GM06990 (cell line): Measurements from ENCODE around the gene FRMD4A.
"Not testable (repeated sequence)": the region's sequence is repeated elsewhere in the genome, so short reads cannot be mapped to it uniquely, and the experiment has no call there.

Experiments
- DNase-seq: peaks from one replicate; pipeline ENCODE4 v3.0.0-alpha.2; 2011; ENCODE audit not compliant: insufficient read length; ENCODE audit errors: extremely low read depth
- H3K27me3 ChIP-seq: replicated peaks from 2 replicates; pipeline ENCODE4 v1.6.0; 2011; ENCODE audit warnings: low read length; ENCODE audit not compliant: control insufficient read depth, insufficient read depth
- H3K36me3 ChIP-seq: 2 replicates; pipeline ENCODE4 v1.5.1; 2011; ENCODE audit warnings: low read length; ENCODE audit not compliant: control insufficient read depth, insufficient read depth
- H3K4me3 ChIP-seq: replicated peaks from 2 replicates; pipeline ENCODE4 v1.5.1; 2011; ENCODE audit warnings: low read depth, mild to moderate bottlenecking, control low read depth, low read length
- TF ChIP-seq, protein P1 (sequence below): IDR thresholded peaks from 2 replicates; pipeline ENCODE4 v1.5.1; 2011; ENCODE audit warnings: low read length, control low read depth, mild to moderate bottlenecking, inconsistent platforms; ENCODE audit not compliant: insufficient read depth, poor library complexity, severe bottlenecking

The FRMD4A gene

DNA sequence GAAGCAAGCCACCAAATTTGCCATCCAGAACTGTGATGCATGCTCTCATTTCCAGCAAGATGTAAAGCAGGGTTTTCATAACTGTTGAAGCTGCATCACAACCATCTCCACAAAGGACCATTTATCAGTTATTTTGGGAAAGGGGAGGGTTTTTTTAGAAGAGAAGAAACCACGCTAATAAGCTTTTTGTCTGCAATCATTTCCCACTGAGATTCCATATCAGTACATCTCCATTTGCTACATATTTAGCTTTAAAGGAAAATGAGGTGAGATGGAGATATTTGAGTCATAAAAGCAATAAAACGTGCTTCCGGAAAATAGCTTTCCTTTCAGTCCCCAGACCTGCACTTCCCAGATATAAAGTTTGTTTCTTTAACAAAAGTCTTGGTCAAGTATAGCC lies 258.2 kb downstream of the FRMD4A start:
- Histone ChIP-seq H3K27me3 (no peaks in the 10 kb centered on the region), H3K4me3 (no peak overlapping the region), H3K36me3 (no peaks in the 10 kb centered on the region)
- DNase-seq = no peak
- TF ChIP-seq, protein P1, sequence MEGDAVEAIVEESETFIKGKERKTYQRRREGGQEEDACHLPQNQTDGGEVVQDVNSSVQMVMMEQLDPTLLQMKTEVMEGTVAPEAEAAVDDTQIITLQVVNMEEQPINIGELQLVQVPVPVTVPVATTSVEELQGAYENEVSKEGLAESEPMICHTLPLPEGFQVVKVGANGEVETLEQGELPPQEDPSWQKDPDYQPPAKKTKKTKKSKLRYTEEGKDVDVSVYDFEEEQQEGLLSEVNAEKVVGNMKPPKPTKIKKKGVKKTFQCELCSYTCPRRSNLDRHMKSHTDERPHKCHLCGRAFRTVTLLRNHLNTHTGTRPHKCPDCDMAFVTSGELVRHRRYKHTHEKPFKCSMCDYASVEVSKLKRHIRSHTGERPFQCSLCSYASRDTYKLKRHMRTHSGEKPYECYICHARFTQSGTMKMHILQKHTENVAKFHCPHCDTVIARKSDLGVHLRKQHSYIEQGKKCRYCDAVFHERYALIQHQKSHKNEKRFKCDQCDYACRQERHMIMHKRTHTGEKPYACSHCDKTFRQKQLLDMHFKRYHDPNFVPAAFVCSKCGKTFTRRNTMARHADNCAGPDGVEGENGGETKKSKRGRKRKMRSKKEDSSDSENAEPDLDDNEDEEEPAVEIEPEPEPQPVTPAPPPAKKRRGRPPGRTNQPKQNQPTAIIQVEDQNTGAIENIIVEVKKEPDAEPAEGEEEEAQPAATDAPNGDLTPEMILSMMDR = no peak

DNA sequence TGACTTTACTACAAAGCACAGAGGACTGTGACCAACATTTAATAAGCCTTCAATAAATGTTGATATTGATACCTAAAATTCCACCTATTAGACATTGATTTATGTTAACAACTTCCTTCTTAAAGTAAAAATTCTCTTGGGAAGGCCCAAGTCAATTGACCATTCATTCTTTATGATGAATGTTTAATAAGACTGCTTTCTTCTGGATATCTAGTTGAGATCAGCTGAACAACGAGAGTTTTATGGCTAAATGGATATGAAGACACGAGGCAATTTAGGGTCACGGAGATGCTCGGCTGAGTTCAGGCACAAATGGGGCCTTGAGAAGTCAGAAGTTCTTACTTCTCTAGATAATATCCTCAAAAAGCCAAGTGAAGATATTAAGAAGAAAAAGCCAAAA lies 258.8 kb downstream of the FRMD4A start:
- DNase-seq = no peak
- Histone ChIP-seq H3K27me3 (no peaks in the 10 kb centered on the region), H3K36me3 (no peaks in the 10 kb centered on the region), H3K4me3 (no peak overlapping the region)
- TF ChIP-seq, protein P1 = no peak

DNA sequence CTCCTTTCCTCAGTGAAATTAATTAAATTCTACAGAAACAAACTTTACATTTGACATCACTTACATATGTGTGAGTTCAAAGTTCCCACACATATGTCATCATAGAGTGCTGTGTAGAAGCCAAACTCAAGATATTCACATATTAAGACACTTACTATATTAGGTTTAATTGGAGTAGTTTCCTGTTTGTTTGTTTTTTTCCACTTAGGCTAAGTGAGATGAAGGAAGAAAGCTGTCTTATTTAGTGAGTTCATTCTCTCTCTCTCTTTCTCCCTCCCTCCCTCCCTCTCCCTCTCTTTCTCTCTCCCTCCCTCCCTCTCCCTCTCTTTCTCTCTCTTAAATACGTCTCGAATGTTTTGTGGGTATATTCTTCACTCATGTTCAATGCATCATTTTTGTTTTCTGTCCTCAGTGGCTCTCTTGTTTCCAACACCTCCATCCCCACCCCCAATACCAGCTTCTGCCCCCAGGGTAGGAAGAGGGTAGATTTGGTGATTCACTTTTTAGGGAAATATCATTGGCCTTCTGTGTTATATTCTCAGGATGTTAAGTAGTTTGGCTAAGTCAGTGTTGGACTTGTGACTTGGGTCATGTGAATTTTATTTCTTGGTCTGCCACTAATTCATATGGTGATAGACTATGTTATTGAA lies 262.0 kb downstream of the FRMD4A start:
- DNase-seq = no peak
- no peaks in the 10 kb centered on the region for H3K36me3 ChIP-seq
- TF ChIP-seq, protein P1 = no peak
- no peak overlapping the region for H3K4me3 ChIP-seq
- H3K27me3 ChIP-seq = no peaks in the 10 kb centered on the region

DNA sequence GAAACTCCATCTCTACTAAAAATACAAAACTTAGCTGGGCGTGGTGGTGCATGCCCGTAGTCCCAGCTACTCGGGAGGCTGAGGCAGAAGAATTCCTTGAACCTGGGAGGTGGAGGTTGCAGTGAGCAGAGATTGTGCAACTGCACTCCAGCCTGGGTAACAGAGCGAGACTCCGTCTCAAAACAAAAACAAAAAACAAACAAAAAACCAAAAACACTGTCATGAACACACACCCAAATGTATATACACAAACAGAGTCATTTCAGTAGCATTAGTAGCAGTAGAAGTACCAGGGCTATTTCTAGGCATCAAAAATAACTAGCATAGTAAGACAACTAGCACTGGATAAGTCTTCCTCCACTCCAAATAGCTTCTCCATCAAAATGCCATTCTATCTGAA lies 263.1 kb downstream of the FRMD4A start:
- not testable (repeated sequence) for H3K27me3 ChIP-seq, DNase-seq

DNA sequence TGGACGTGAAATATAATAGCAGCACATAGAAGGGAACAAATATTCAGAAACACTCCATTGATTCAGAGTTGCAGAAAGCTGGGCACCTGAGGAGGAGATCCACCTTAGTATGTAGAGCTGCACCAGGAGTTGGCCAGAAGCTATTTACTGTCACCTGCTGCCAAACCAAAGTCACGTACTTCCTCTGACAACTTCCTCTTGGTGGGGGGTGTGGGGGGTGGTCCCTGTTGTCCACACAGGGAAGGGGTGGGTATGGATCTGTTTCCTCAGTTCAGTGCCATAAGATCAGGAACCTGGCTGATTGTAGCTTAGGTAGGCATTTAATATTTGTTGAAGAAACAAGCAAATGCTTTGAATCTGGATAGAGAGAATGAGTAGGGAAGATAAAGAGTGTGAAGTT lies 264.6 kb downstream of the FRMD4A start:
- TF ChIP-seq, protein P1 = no peak
- Histone ChIP-seq H3K36me3 (no peaks in the 10 kb centered on the region), H3K4me3 (no peak overlapping the region), H3K27me3 (no peaks in the 10 kb centered on the region)
- DNase-seq = no peak

More for the DNA sequence above, 263.1 kb downstream of the FRMD4A start:
- H3K36me3 ChIP-seq, H3K4me3 ChIP-seq: not testable (repeated sequence)

DNA sequence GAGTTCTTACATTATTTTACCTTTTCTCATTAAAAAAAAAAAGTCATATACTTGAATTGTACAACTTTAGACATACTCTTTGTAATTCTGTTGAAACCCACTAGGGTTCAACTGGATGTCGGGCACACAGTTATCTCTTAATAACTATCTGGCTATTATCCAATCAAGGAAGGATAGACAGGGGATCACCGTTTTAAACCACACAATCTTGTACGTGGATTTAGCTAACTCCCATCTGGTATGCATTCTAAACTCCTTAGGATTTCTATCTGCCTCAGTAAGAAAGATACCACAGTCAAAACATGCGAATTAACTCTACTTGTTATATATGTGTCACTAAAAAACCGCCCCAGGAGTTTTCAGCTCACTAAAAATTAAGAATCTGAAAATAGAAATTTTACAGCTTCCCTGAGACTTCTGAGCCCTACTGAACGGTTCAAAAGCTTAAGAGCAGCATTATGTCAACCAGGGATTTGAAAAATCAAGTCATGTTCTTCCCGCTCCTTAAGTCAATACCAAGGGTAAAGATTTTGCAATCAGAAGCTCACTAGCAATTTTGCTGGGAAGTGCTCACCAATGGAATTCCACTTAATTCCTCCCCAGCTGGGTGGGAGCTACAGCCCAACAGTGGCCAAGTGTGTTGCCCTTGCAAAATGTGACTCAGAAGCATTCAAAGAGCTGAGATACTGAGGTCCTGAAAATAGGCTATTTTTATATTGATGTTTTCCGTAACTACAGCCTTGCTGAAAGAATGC lies 267.0 kb downstream of the FRMD4A start:
- Histone ChIP-seq H3K27me3 (no peaks in the 10 kb centered on the region), H3K36me3 (no peaks in the 10 kb centered on the region), H3K4me3 (no peak overlapping the region)
- TF ChIP-seq, protein P1 = no peak
- no peak for DNase-seq
